Activated naive CD4-positive, alpha-beta T cell treated with anti-CD3 and anti-CD28 coated beads, Interleukin-2, amount 50 U/mL, for 72 hours (primary cell): ENCODE results near the gene IKZF3. TPM values are rescaled to one million over a fixed set of nuclear protein-coding genes. Genes with fewer than 3 reads are reported as not detected.
"Not testable (repeated sequence)": the region's sequence is repeated elsewhere in the genome, so short reads cannot be mapped to it uniquely, and the experiment has no call there.

Source experiments
- ATAC-seq, 2 donors: fragments of 150-1000 bp; cut with Tn5 transposase; 2 replicates each; pipeline ENCODE4 v1.10.0; 2021; ENCODE audit warnings: mild to moderate bottlenecking in 2 of 2, moderate library complexity in 2 of 2
- DNase-seq, 2 donors: peaks; one replicate each; pipeline ENCODE4 v3.0.0; 2021 to 2022; ENCODE audit warnings: low spot score in 2 of 2
- H3K27ac Mint-ChIP-seq, 2 donors: one replicate each; pipeline ENCODE4 v1.8.0; 2022; ENCODE audit warnings: mild to moderate bottlenecking in 2 of 2, mixed read lengths in 2 of 2
- H3K36me3 Mint-ChIP-seq, 2 donors: one replicate each; pipeline ENCODE4 v1.8.0; 2022; ENCODE audit warnings: mixed read lengths in 2 of 2
- H3K9me3 Mint-ChIP-seq, 2 donors: one replicate each; pipeline ENCODE4 v1.8.0; 2022; ENCODE audit warnings: mixed read lengths in 2 of 2
- total RNA-seq, 2 donors: library from RNA; stranded (reverse); gene quantifications; one replicate each; pipeline ENCODE4 v1.2.3, GENCODE V29; 2022

The IKZF3 gene
- total RNA-seq, 2 donors from 2014 or later, result 37.6 to 60.8 TPM

DNA sequence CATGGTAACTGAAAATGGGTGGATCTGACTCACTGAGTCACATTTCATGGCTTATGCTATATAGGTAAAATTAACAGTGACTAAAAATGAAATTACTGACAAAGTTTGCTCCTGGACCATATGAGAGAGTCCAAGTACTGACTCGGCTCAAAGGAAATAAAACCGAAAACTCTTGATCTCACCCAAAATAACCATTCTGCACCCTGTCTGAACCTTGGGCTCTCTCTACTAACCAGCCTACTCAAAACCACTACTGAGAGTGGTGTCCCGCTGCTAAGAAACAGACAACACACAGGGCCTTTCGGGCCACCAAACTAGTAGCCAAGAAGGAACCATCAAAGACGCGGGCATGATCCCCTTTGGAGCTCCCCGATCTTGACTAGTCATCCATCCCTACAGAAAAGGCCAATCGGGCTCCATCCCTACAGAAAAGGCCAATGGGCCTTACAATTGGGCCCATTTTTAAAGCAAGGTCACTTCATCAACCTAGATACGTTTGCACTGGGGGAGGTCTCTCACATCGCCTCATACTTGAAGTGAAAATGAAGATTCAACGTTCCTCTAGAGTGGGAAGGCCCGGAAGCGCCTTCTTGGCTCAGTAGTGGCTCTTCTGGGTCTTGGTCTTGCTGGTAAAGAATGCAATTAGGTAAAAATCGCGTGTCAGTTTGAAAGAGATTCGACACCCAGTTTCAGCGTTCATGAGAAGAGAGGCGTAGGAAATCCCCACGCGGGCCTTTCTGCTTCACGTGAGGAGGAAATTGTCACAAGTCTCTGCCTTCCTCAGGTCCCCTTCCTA lies 3.2 kb upstream of the IKZF3 start:
- DNase-seq, result peak; percentile 62 to 79
- Mint-ChIP-seq H3K27ac (peak overlapping the region; percentile 85 to 98), H3K9me3 (no peaks in the 10 kb centered on the region), H3K36me3 (peaks cover 19 to 20% of the 10 kb centered on the region in 2 donors)
- peak; percentile 80 to 88 for ATAC-seq

DNA sequence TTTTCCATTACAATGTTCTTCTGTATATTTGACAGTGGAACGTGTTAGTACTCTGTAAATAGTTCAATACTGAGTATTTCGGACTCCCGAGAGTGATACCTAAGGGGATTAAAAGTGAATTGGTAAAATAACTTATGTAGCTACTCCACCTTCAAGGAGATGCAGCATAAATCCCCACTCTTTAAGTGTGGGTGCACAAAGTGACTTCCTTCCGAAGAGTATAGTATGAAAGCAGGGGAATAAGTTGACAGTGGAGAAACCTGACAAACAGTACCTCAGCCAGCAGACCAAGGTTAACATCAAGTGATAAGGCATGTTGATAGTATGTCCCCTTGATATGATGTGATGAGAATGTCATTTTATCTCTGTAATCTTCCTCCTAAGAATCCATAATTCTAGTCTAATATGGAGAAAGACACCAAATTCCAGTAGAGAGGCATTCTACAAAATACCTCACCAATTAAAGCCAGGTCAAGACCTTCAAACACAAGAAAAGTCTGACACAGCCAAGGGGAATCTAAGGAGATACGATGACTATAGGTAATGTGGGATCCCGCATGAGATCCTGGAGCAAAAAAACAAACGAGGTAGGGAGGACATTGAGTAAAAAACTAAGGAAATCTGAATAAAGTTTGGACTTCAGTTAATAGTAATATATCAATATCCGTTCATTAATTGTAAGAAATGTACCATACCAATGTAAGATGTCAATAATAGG lies 2.1 kb upstream of the IKZF3 start:
- peaks cover 20 to 22% of the 10 kb centered on the region in 2 donors for H3K36me3 Mint-ChIP-seq
- DNase-seq (no peak), ATAC-seq (no peak)
- H3K9me3 Mint-ChIP-seq, result no peaks in the 10 kb centered on the region
- H3K27ac Mint-ChIP-seq, result peak overlapping the region; percentile 22 to 97

DNA sequence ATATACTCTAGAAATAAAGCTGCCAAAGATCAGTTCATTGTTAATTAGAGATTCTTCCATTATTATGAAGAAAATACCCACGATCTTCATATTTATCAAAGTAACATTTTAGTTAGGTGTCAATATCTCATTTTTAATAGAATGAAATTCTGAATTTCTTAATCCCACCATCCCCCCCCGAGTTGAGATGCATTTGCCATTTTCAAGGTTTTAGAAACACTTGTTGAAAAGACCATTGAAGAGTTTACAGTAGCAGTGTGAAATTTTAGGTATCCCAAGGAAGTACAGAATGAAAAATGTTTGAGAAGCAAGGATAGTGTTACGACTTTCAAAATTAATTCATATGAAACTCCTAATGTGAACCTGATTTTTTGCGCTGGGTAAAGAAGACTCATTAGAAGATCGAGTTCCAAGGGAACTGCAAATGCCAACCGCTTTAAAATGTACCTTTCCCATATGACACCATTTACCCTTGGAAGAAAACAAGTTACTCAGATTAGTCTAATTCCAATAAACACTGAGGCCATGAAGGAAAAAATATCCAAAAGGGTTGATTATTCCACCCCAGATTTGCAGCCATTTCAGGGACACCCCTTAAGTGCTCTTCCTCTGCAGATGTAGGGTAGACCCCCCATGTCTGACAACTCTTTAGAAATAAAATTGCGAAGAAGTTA lies 731 bp downstream of the IKZF3 start:
- DNase-seq (no peak), ATAC-seq (no peak)
- peak overlapping the region; percentile 97 for H3K27ac Mint-ChIP-seq
- H3K9me3 Mint-ChIP-seq, result no peaks in the 10 kb centered on the region
- peaks cover 16% of the 10 kb centered on the region in 2 donors for H3K36me3 Mint-ChIP-seq

DNA sequence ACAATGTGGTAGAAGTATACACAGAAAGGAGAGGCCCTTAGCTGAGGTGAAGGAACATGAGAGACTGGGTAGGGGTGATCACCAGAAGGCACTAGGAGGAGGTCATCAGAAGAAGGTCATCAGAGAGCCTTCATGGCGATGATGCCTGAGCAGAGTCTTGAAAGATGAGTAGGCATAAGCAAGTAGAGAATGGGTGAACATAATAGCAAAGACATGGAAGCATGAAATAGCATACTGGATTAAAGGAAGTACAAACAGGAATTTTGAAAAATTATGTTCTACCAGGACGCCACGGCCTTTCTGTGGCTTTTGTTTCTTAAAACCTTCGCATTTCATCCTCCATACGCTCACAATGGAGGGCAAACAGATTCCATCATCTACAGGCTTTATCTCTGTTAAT lies 2.9 kb downstream of the IKZF3 start:
- peak overlapping the region; percentile 32 to 61 for H3K27ac Mint-ChIP-seq
- no peak for DNase-seq
- peaks cover 14 to 16% of the 10 kb centered on the region in 2 donors for H3K36me3 Mint-ChIP-seq
- ATAC-seq, result peak in 1 of 2 donors; percentile 32
- no peaks in the 10 kb centered on the region for H3K9me3 Mint-ChIP-seq

DNA sequence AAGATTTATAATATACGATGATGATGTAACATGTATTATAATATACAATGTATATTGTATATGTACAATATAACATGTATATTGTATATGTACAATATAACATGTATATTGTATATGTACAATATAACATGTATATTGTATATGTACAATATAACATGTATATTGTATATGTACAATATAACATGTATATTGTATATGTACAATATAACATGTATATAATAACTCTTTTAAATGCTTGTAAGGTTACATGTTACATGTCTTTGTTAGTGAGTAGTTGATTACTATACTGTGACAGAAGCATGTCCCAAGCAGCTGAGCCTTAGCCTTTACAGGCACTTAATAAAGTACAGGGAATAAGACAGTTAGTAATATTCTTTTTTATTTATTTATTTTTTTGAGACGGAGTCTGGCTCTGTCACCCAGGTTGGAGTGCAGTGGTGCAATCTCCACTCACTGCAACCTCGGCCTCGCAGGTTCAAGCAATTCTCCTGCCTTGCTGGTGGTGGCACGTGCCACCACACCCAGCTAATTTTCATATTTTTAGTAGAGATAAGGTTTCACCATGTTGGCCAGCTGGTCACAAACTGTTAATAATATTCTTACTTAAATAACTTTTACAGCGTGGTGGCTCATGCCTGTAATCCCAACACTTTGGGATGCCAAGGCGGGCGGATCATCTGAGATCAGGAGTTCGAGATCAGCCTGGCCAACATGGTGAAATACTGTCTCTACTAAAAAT lies 8.0 kb downstream of the IKZF3 start:
- H3K36me3 Mint-ChIP-seq, H3K9me3 Mint-ChIP-seq, H3K27ac Mint-ChIP-seq, ATAC-seq, DNase-seq: not testable (repeated sequence)

DNA sequence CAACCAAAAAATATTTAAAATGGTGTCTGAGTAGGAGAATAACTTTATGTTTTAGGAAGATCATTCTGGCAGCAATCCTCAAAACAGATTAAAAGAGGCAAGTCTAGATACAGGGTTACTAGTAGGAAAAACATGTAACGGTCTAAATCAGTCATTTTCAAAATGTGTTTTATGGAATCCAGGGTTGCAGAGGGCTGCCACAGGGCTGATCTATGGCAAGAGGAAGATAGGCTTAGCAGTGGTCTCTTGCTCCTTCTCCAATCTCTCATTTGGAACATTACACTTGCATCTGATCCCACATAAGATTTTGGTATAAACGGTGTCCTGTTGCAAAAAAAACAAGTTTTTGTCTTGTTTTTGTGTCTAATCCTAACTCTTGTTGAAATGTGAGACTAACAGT lies 9.2 kb downstream of the IKZF3 start:
- ATAC-seq, result no peak
- no peak for DNase-seq
- Mint-ChIP-seq H3K36me3 (peaks cover 0 to 4% of the 10 kb centered on the region in 2 donors), H3K27ac (no peak overlapping the region), H3K9me3 (no peaks in the 10 kb centered on the region)

DNA sequence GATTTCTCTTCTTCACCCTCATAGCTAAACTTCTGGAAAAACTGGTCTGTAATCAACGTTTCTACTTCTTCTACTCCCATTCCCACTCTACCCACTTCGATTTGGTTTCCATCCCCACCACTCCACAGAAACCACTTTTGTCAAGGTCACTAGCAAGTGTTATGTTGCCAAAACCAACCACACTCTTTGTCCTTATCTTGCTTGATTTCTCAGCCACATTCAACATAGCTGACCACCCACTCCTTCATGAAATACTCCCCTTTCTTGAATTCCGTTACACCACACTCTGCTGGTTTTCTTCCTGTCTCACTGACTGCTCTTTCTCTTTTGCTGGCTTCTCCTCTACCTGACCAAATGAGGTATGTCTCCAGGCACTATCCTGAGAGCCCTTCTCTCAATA lies 11.9 kb downstream of the IKZF3 start:
- DNase-seq (no peak), ATAC-seq (peak; percentile 38 to 61)
- Mint-ChIP-seq H3K36me3 (no peaks in the 10 kb centered on the region), H3K9me3 (no peaks in the 10 kb centered on the region), H3K27ac (peak overlapping the region; percentile 7)

DNA sequence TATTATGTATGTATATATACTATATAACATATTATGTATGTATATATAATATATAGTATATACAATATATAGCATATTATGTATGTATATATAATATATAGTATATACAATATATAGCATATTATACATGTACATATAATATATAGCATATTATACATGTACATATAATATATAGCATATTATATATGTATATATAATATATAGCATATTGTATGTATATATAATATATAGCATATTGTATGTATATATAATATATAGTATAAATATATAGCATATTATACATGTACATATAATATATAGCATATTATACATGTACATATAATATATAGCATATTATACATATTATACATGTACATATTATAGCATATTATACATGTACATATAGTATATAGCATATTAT lies 13.9 kb downstream of the IKZF3 start:
- H3K9me3 Mint-ChIP-seq, H3K27ac Mint-ChIP-seq, H3K36me3 Mint-ChIP-seq, ATAC-seq, DNase-seq: not testable (repeated sequence)

DNA sequence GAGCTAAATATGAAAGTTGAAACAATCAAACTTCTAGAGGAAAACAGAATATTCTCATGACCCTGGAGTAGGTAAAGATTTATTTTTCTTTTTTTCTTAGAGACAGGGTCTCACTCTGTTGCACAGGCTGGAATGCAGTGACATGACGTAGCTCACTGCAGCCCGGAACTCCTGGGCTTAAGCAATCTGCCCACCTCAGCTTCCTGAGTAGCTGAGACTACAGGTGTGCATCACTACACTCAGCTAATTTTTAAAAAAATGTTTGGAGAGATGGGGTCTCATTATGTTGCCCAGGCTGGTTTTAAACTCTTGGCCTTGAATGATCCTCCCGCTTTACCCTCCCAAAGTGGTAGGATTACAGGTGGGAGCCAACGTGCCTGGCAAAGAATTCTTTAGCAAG lies 15.5 kb downstream of the IKZF3 start:
- Mint-ChIP-seq H3K27ac (no peak overlapping the region), H3K36me3 (no peaks in the 10 kb centered on the region), H3K9me3 (no peaks in the 10 kb centered on the region)
- DNase-seq (no peak), ATAC-seq (no peak)

DNA sequence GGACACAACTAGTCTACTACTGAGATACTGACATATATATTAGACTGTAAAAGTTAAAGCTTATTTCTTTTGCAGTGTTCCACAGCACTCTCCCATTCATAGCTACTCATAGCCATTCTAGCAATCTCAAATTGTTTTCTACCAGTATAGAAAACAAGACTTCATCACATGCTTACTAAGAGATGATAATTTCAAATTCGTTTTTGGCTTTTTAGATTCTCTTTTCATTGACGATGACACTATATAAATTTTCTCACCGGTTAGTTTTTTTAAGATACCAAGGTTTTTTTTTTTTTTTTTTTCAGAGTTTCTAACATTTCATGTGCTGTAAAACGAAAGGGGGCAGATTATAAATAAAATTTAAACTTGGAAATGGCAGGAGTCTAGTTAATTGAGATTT lies 17.9 kb downstream of the IKZF3 start:
- ATAC-seq (no peak), DNase-seq (no peak)
- Mint-ChIP-seq H3K27ac (no peak overlapping the region), H3K36me3 (peaks cover 4 to 10% of the 10 kb centered on the region in 2 donors), H3K9me3 (no peaks in the 10 kb centered on the region)

DNA sequence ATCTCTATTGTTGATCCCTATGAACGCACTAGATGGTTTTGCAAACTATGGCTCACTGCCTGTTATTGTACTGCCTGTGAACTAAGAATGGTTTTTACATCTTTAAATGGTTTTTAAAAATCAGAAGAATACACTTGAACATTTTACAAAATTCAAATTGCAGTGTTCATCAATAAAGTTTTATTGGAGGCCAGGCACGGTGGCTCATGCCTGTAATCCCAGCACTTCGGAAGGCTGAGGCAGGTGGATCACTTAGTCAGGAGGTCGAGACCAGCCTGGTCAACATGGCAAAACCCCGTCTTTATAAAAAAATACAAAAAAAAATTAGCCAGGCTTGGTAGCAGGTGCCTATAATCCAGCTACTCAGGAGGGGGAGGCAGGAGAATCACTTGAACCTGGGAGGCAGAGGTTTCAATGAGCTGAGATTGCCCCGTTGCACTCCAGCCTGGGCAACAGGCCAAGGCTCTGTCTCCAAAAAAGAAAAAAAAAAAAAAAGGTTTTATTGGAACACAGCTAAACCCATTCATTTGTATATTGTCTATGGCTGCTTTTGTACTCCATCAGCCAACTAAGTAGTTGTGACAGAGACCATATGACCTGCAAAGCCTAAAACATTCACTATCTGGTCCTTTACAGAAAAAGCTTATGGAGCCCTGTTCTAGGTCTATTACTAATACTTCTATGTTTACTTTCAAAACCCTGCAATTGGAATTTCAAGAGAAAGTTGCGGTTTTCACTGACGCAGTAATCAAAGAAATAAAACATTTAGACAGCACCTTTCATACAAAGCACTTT lies 18.9 kb downstream of the IKZF3 start:
- peaks cover 0 to 4% of the 10 kb centered on the region in 2 donors for H3K9me3 Mint-ChIP-seq
- H3K27ac Mint-ChIP-seq, result no peak overlapping the region
- peaks cover 13 to 20% of the 10 kb centered on the region in 2 donors for H3K36me3 Mint-ChIP-seq
- ATAC-seq, result no peak
- no peak for DNase-seq

DNA sequence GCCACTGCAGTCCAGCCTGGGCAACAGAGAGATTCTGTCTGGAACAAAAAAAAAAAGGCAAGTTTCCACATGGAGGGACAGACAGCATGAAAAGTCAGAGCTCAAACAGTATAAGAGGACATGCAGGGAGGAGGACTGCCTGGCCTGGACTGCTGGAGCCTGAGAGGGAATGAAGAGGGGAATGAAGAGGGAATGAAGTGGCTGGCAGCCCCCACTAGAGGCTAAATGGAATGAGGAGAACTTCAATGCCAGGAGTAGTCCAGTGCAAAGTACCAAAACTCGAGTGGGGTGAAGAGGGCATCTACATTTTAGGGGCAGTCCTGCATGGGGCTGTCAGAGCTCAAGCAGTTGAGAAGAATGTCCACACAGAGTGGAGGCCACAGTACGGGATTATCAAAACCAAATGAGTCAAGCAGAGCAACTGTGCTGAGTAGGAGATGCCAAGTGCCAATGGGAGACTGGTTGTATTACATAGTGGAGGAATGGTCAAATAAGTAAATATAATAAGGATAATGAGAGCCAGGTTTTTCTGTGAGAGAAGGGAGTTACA lies 22.9 kb downstream of the IKZF3 start:
- ATAC-seq (no peak), DNase-seq (no peak)
- H3K9me3 Mint-ChIP-seq, result peaks cover 10 to 23% of the 10 kb centered on the region in 2 donors
- peaks cover 36 to 53% of the 10 kb centered on the region in 2 donors for H3K36me3 Mint-ChIP-seq
- H3K27ac Mint-ChIP-seq, result no peak overlapping the region

DNA sequence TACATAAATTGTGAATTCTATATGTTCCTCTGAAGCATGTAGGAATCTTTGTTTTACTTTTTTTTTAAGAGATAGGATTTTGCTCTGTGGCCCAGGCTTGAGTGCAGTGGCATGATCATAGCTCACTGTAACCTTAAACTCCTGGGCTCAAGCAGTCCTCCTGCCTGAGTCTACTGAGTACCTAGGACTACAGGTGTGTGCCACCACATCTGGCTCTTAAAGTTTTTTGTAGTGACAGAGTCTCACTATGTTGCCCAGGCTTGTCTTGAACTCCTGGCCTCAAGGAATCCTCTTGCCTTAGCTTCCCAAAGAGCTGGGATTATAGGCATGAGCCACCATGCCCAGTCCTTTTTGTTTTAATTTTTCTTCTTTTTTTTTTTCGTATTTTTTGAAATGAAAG lies 25.3 kb downstream of the IKZF3 start:
- Mint-ChIP-seq H3K36me3 (peaks cover 53 to 74% of the 10 kb centered on the region in 2 donors), H3K27ac (no peak overlapping the region), H3K9me3 (peaks cover 10 to 23% of the 10 kb centered on the region in 2 donors)
- DNase-seq, result no peak
- ATAC-seq, result no peak

DNA sequence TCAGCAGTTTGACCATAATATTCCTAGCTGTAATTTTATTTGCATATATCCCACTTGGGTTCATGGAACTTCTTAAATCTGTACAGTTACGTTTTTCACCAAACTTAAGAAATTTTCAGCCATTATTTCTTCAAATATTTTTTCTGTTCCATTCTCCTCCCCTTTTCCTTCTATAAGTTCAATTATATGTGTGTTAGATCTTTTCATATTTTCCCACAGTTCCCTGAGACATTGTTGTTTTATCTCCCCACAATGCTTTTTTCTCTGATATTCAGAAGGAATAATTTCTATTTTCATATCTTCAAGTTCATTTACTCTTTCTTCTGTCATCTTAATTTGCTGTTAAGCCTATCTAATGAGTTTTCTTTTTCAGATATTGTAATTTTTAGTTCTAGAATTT lies 26.1 kb downstream of the IKZF3 start:
- peaks cover 10 to 23% of the 10 kb centered on the region in 2 donors for H3K9me3 Mint-ChIP-seq
- ATAC-seq (no peak), DNase-seq (no peak)
- peaks cover 53 to 75% of the 10 kb centered on the region in 2 donors for H3K36me3 Mint-ChIP-seq
- H3K27ac Mint-ChIP-seq, result peak overlapping the region in 1 of 2 donors; percentile 54

DNA sequence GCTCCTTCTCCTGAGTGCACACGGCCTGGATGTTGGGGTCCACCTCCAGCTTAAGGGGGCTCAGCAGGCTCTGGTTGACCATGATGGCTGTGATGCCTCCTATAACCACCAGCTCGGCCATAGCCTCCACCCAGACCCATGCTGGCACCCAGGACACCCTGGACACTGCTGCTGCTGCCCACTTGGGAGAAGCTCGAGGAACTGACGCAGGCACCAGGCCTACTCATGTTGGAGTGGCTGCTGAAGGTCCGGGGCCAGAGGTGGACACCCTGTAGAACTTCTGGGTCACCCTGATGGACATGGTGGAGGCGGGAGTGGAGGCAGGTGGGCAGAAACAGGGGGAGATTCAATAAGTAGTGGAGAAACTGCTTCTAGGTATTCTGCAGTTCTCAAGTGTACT lies 28.0 kb downstream of the IKZF3 start:
- ATAC-seq (no peak), DNase-seq (no peak)
- Mint-ChIP-seq H3K27ac (peak overlapping the region in 1 of 2 donors; percentile 1), H3K36me3 (peaks cover 48 to 64% of the 10 kb centered on the region in 2 donors), H3K9me3 (peaks cover 10 to 23% of the 10 kb centered on the region in 2 donors)
